ENCODE data around the gene CCDC12.

Gene CCDC12

GRCh38 chr3:47007482-47008233 is 31.1 kb upstream of the CCDC12 start:
- no peak for DNase-seq (ENCODE audit: low spot score)

- DNase-seq (ENCODE audit: low spot score) = no peak
Measured at GRCh38 chr3:47007001-47007400, 30.5 kb upstream of the CCDC12 start.

DNA sequence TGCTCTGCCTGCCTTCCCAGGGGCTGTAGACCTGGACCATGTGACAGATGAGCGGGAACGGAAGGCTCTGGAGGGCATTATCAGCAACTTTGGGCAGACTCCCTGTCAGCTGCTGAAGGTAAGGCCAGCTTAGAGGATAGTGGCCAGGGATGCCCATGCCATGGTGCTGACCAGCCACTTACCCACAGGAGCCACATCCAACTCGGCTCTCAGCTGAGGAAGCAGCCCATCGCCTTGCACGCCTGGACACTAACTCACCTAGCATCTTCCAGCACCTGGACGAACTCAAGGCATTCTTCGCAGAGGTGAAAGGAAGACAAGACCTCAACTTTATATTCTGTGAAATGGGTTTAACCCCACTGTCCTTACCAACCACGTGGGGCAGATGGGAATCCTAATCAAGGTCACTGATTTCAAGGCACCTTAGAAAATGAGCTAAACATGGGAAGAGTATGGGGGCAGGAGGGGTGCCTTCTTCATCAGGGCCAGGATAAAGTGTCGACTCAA is 29.7 kb upstream of the CCDC12 start:
- no peak for DNase-seq (ENCODE audit: low spot score)

- no peak for DNase-seq (ENCODE audit: low spot score)
Measured at GRCh38 chr3:47005212-47006144, 28.9 kb upstream of the CCDC12 start.

DNA sequence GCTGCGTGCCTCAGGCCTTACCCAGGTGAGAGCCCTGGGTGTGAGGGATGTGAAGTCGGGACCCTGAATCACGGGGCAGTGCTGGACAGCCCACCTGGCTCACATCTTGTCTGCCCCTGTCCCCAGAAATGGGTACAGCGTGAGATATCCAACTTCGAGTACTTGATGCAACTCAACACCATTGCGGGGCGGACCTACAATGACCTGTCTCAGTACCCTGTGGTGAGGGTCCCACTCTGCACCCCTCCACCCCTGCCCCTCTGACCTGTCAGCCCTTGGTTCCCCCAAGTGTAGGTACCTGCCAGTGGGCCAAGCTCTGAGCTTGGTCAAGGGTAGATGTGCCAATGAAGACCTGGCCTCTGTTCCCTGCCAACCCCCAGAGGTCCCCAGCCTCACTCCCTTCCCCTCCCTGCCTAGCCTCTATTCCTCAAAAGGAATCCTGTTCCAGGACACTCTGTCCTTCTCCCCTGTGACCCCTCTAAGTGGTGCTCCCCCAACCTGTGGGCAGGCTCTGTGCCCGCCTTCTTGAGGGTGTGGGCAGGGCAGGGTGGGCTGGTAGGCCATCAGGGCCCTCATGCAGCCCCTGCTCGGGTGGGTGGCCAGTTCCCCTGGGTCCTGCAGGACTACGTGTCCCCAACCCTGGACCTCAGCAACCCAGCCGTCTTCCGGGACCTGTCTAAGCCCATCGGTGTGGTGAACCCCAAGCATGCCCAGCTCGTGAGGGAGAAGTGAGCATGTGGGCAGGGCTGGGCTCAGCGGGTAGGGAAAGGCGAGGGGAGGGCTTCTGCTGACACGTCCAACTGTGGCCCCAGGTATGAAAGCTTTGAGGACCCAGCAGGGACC is 28.0 kb upstream of the CCDC12 start:
- no peak for DNase-seq (ENCODE audit: low spot score)

DNA sequence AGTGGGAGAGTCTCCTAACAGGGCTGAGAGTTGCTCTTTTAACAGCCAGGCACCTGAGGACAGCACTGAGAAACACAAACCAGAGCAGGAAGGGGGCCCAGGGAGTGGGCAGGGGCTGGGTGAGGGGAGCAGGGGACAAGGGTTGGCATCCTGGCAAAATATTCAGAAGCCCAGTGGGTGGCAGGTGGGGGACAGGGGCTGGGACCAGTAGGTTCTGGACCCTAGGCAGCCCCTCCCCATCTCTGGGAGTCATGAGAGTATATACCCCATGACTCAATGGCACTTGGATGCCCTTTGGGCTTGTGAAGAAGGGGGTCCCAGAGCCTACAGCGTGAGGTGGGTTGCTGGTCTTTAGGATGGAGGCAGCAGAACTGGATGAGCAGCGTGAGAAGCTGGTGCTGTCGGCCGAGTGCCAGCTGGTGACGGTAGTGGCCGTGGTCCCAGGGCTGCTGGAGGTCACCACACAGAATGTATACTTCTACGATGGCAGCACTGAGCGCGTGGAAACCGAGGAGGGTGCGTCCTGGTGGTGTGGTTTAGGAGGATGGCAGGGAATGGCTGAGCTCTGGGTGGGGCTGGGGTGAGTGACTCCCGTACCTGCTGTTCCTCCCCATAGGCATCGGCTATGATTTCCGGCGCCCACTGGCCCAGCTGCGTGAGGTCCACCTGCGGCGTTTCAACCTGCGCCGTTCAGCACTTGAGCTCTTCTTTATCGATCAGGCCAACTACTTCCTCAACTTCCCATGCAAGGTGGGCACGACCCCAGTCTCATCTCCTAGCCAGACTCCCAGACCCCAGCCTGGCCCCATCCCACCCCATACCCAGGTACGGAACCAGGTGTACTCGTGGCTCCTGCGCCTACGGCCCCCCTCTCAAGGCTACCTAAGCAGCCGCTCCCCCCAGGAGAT is 27.2 kb upstream of the CCDC12 start:
- DNase-seq (ENCODE audit: low spot score) = no peak

DNA sequence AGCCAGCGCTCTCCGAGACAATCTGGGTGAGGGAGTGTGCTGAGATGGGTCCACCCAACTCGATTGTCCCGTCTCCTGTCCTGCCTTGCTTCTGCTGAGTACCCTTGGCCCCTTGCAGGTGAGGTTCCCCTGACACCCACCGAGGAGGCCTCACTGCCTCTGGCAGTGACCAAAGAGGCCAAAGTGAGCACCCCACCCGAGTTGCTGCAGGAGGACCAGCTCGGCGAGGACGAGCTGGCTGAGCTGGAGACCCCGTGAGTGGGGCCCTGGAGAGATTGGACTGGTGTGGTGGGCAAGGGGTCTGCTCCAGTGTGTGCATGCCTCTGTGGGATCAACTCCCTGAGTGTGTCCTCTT is 26.5 kb upstream of the CCDC12 start:
- DNase-seq (ENCODE audit: low spot score) = no peak

- DNase-seq (ENCODE audit: low spot score) = no peak
Measured at GRCh38 chr3:47002171-47003055, 25.9 kb upstream of the CCDC12 start.

DNA sequence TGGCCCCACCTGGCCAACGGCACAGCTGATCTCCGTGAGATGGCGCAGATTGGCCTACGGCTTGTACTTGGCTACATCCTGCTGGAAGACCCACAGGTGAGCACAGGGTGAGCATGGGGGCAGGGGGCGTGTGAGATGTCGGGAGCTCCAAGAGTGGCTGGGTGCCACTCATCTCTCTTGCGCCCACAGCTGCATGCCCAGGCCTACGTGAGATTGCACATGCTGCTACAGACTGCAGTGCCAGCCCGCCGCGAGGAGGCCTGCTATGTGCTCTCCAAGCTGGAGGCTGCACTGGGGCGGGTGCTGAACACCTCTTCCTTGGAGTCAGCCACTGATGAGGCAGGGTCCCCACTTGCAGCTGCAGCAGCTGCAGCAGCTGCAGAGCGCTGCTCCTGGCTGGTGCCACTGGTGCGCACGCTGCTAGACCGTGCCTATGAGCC is 25.2 kb upstream of the CCDC12 start:
- DNase-seq (ENCODE audit: low spot score) = no peak

DNA sequence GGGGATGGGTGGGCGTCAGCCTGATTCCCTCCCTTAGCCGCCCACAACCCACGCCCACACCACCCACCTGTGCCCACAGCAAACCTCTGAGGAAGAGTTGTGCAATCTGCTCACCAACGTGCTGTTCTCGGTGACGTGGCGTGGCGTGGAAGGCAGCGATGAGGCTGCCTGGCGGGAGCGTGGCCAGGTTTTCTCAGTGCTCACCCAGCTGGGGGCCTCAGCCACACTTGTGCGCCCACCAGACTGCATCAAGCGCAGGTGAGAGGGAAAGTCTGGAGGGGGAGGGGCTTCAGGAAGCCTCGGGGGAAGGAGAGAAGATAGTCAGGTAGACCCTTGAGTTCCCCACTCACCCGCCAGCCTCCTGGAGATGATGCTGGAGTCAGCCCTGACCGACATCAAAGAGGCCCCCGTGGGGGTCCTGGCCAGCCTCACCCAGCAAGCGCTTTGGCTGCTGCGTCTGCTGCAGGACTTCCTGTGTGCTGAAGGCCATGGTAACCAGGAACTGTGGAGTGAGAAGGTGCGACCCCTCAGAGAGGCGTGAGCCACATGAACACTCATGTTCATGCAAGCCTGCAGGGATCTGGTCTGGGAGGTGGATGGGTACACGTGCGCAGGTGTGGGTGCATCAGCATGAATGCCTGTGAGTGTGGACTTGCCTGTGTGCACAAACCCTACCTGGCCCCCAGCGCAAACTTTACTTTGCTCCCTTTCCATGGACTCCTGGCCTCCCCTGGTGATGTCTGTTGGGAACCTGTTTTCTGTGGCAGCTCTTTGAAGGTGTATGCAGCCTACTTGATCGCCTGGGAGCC is 24.6 kb upstream of the CCDC12 start:
- no peak for DNase-seq (ENCODE audit: low spot score)

- DNase-seq (ENCODE audit: low spot score) = no peak
Measured at GRCh38 chr3:47000198-47000815, 23.8 kb upstream of the CCDC12 start.

- DNase-seq (ENCODE audit: low spot score) = no peak
Measured at GRCh38 chr3:46999516-47000197, 23.1 kb upstream of the CCDC12 start.

GRCh38 chr3:46998852-46999515 is 22.4 kb upstream of the CCDC12 start:
- no peak for DNase-seq (ENCODE audit: low spot score)

DNA sequence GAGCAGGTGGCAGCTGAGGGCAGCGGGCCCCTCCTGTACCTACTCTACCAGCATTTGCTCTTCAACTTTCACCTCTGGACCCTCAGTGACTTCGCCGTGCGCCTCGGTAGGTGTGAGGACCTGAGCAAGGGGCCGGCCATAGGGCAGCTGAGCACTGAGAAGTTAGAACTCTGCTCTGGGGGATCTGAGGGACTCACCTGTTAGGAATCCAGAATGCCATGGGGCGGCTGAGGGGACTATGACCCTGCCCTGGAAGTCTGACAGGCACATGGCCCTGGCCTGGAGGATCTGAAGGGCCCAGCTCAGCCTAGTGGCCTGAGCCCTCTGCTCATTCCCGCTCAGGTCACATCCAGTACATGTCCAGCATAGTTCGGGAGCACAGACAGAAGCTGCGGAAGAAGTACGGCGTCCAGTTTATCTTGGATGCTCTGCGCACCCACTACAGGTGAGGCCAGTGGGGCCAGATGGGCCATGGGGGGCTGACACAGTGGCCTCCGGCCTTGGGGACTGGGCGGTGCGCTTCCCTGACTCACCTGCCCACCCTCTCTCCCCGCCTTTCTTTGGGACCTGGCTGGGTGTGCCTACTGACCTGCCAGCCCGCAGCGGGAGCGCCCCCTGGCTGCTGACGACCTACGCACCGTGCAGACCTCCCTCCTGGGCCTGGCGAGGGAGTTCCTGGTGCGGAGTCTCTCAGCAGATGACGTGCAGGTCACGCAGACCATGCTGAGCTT is 21.7 kb upstream of the CCDC12 start:
- DNase-seq (ENCODE audit: low spot score) = peak; percentile 79

DNA sequence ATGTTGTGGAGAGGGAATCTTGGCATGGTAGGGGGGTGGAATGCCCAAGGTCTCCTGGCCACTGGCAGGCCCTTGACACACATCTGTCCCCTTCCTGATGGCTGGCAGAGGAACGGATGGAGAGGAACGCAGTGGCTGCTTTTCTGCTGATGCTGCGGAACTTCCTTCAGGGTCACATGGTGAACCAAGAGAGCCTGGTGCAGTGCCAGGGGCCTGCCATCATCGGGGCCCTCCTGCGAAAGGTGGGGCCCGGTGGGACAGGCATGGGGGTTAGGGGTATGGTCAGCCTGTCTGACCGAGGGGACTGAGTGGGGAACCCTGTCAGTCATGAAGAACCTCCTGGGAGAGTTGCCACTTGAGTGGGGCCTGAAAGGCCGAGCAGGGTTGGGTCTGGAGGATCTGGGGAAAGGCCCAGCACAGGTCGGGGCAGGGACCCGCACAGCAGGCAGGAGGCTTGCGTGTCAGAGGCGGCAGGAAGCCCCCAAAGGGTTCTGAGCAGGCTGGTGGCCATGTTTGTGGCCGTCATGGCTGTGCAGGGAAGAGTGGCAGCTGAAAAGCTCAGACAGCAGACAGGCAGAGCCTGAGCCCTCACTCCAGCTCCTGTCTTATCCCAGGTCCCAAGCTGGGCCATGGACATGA is 21.0 kb upstream of the CCDC12 start:
- DNase-seq (ENCODE audit: low spot score) = no peak

GRCh38 chr3:46996689-46997452 is 20.3 kb upstream of the CCDC12 start:
- DNase-seq (ENCODE audit: low spot score) = no peak

Measured in germinal center (tissue), 1 donor.